ENCODE data around the gene RPA1.
"Not testable (repeated sequence)": the region's sequence is repeated elsewhere in the genome, so short reads cannot be mapped to it uniquely, and the experiment has no call there.

The RPA1 gene

DNA sequence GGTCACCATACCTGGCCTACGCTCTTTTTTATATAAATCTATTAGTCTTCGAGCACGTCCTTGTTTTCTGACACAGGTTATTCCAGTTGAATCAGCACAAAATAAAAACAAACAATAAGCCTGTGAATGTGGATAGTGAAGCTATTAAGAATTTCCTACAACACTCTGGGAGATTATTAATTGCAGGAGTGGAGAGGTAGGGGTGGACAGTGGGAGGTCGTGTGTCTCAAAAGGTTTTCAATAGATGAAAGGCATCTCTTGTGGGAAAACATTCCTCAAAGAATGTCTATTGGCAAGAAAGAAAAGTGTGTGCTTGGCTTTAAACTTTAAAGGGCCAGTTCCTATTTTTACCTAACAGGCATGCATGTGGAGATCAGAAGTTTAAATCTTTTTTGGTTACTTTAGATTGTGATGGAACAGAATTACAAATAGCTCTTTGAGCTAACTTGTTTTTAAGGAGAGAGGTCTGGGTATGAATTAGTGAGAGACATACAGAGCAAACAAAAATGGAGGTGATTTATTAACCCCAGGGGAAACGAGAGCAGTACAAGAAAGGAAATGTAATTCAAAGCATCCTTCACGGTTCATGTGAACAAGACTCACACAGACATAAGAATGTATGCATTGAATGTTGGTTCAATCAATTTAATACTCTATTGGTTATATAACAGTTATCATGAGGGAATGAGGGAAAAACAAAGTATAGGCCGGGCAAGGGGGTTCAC lies 9.1 kb upstream of the RPA1 start:
- DNase-seq (ENCODE audit: low spot score): no peak

DNA sequence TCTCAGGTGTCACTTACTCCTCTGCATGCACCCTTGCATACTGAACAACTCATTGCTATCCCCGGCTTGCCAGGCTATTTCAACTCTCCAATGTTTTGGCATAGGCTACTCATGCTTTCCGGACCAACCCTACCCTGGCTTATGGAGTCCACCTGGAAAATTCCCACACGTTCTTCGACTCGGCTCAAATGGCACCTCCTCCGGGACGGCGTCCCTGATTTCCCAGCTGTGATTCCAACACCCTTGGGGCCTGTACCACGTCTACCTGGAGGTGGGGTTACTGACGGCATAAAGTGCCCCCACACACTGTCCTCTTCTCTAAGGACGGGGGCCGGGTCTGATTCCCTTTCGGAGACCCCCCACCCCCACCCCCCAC lies 601 bp upstream of the RPA1 start:
- no peak for DNase-seq (ENCODE audit: low spot score)

DNA sequence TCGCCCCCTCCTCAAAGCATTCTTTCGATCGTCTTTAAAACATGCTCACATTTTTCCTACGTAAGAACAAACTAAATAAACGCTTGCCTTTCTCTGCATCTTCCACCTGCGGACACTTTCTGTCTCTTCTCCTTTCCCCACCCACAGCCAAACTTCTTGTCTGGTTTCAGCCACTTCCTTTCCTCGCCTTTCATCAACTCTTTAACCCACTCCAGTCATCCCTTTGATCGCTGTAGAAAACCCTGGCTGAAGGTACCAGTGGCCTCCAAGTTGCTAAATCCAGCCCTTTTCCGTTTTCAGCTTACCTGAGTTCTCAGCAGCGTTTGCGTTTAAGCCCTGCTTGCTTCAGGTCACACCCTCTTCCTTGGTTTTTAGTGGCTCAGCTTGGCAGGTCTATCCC lies 483 bp downstream of the RPA1 start:
- peak; percentile 32 for DNase-seq (ENCODE audit: low spot score)

DNA sequence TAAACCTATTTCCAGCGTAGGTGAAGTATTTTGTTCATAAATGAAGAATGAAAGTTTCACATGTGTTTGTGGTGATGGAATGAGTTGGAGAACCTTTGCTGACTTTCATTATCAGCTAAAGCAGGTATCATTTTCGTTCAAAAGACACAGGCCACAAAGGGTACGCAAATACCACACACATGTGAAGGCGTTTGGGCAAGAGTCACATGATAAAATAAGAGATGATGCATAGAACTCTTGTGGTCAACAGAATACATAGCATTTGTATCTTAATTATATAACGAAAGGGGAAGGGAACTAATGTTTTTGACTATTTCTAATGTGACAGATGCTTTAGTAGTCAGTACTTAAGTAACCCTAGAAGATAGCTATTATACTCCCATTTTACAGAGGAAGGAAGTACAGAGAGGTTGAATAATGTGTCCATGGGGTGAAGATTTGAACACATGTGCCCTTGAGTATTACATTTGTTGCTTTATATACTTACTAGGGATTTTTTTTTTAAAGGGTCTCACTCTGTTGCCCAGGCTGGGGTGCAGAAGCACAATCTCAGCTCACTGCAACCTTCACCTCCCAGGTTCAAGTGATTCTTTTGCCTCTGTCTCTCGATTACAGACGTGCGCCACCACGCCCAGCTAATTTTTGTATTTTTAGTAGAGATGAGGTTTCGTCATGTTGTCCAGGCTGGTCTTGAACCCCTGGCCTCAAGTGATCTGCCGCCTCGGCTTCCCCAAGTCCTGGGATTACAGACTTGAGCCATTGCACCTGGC lies 4.8 kb downstream of the RPA1 start:
- peak; percentile 72 for DNase-seq (ENCODE audit: low spot score)

DNA sequence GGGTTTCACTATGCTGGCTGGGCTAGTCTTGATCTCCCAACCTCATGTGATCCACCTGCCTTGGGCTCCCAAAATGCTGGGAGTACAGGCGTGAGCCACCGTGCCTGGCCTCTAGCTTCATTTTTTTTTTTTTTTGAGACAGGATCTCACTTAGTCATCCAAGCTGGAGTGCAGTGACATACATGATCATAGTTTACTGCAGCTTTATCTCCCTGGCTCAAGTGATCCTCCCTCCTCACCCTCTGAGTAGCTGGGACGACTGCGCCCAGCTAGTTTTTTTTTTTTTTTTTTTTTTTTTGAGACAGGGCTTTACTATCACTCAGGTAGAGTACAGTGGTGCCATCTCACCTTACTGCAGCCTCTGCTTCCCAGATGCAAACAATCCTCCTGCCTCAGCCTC lies 9.7 kb downstream of the RPA1 start:
- no peak for DNase-seq (ENCODE audit: low spot score)

DNA sequence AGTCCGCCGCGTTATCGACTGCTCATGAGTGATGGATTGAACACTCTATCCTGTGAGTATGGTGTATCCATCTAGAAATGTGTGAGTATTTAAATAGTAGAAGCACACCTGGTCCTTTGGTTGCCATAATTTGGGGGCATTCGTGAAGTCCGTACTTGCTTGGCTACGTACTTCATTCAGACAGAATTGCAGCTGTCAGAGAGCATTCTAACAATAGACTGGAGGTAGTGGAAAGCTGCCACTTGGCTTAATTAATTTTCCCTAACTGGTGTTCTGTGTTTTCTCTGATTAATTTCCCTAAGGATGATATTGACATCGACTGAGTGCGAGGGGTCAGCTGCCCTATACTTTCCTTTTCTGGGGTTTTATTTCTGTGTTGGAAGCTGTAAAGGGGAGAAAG lies 14.1 kb downstream of the RPA1 start:
- DNase-seq (ENCODE audit: low spot score): no peak

DNA sequence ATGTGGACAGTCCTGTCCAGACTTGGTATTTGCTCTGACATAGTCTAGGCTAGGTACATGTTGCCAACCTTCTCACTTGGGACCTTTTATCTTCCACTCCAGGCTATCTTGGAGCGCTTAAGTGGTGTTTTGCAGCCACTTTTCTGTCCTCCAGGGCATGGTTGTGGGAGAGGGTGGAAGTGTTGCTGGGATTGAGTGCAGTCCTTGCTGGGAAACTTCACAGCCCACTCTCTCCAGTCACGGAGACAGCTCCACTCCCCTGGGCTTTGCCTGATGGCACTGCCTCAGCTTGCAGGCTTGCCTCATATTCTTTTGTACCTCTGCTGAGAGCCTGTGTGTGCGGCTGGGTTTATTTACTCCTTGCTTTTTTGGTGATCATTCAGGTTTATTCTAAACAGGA lies 17.4 kb downstream of the RPA1 start:
- DNase-seq (ENCODE audit: low spot score): no peak

DNA sequence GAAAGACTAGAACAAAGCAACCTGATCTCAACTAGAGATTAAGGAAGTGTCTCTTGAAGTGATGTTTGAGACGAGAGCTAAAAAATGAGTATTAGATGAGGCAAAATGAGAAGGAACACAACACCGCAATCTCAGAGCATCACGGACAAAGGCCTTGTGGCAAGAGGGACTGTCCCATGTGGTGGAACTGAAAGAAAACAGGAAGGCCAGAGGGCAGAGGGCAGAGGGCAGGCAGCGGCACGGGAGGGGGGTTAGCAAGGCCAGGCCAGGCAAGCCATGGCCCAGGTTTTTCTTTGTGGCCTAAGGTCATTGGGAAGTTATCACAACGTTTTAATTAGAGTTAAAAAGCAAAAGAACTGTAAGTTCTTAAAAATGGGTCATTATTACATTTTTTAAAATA lies 22.5 kb downstream of the RPA1 start:
- DNase-seq (ENCODE audit: low spot score): no peak

DNA sequence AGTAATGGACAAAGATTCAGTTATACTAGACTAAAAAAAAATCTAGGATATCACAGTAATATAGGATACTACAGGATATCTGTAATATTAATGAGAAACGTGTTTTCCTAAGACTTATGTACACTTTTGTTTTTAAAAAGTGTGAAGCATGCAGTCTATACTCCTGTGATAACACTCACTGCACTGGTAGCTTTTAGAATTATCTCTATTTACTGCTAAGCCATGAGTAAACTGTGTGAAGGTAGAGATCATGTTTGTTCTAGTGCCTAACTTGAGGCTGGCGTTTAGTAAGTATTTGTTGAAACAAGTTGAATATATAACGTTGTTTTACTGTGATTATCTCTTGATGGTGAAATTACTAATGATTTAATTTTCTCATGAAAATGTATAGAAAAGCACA lies 23.9 kb downstream of the RPA1 start:
- no peak for DNase-seq (ENCODE audit: low spot score)

DNA sequence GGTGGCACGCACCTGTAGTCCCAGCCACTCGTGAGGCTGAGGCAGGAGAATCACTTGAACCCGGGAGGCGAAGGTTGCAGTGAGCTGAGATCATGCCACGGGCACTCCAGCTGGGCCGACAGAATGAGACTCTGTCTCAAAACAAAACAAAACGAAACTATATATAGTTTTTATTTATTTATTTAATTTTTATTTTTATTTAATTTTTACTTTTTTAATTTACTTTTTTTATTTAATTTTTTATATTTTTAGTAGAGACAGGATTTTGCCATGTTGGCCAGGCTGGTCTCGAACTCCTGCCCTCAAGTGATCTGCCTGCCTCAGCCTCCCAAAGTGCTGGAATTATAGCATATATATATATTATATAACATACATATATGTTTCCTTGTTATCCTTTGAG lies 26.7 kb downstream of the RPA1 start:
- DNase-seq (ENCODE audit: low spot score): not testable (repeated sequence)

DNA sequence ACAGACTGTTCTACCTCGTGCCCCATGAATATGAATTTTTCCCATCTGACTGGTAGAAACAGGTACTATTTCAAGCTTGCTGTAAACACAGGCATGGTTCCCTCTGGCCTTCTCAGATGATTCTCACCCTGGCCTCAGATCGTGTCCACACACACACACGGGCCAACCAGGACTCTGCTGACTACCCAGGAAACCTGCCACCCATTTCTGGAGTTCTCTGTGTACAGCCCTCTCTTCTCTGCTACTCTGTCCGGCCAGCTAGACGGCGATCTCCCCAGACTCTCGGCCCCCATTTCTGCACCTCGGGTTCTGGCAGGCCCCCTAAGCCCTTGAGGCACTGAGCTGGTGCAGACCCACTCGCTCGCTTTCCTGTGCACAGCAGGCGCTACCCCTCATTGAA lies 31.2 kb downstream of the RPA1 start:
- no peak for DNase-seq (ENCODE audit: low spot score)

DNA sequence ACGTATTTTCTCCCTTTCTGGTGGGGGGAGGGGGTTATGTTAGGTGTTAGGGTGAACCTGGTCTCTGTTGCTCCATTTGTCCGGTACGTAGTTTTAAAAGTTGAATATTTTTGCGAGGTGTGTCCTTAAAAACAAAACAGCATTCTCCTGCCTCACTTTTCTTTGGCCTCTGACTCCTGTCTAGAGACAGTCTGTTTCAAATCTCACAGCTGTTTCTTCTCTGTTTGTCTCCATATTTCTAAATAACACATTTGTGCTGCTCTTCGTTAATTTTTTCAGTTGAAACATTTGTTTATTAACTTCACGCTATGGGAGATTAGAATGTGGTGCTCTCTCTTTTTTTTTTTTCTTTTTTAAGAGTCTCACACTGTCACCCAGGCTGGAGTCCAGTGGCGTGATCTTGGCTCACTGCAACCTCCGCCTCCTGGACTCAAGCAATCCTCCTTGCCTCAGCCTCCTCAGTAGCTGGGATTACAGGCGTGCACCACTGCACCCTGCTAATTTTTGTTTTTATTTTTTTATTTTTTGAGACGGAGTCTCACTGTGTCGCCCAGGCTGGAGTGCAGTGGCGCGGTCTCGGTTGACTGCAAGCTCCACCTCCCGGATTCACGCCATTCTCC lies 31.7 kb downstream of the RPA1 start:
- no peak for DNase-seq (ENCODE audit: low spot score)

DNA sequence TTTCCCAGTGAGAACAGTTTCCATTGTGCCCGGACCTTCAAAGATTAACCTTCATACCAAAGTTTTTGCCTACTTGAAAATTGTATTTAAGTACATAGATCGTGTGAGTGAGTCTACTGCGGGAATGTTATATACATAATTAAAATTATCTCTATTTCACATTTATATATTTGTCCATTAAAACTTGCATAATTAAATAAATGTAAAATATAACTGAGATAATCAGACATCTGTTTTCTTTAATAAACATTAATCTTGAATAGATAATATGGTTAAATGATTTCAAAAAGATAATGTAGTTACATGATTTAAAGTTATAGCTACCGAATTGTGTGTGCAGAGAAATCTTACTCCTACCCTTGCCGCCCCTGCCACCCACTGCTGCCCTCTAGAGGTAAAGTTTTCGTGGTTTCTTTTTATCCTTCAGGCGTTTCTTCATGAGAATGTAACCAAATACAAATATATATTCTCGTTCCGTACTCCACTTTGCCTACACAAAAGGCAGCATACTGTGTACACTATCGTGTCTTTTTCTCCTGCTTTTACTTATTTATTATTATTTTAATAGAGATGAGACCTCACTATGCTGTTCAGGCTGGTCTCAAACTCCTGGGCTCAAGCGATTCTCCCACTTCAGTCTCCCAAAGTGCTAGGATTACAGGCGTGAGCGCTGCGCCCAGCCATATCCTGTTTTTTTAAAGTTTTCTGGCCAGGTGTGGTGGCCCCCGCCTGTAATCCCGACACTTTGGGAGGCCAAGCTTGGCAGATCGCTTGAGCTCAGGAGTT lies 35.6 kb downstream of the RPA1 start:
- DNase-seq (ENCODE audit: low spot score): peak; percentile 65

DNA sequence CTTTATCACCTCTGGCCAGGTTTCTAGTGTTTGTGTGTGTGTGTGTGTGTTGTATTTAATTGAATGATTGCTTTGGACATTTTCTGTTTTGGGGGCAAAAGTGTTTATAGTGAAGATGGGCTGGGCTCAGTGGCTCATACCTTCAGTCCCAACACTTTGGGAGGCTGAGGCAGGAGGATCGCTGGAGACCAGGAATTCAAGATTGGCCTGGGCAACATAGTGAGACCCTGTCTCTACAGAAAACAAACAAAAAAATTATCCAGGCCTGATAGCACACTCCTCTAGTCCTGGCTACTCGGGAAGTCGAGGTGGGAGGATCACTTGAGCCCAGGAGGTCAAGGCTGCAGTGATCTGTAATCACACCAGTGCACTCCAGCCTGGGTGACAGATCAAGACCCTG lies 37.5 kb downstream of the RPA1 start:
- no peak for DNase-seq (ENCODE audit: low spot score)

DNA sequence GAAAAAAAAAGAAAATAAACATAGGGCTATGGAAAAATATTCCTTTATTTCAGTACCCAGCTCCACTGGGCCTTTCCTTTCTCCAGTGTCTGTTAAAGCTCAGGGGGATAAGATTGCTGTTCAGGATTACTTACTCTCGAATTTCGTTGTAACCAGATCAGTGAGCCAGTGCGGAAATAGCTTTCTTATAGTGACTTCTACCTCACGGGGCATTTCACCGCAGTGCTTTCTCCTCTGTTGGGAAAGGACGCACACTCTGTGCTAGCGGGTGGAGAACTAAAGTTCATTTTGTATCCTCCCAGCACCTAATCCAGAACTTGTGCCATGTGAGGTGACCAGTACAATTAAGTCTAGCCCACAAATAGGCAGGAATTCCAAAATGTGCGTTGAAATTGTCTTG lies 38.3 kb downstream of the RPA1 start:
- DNase-seq (ENCODE audit: low spot score): no peak

DNA sequence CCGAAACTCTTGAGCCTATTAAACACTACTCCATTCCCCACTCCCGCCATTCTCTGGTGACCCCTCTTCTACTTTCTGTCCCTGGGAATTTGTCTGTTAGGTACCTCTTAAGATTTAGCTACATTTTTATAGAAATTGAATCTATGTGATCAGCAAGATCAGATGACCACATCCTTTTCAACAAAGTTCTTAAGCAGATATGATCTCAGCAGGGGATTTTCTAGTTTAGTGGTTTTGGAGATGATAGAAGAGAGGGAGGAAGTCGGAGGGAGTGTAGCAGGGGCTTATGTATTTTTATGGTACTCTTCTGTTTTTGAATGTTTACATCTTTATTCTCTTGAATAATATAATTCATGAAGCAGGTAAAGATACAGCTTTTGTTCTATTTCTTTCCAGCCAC lies 40.8 kb downstream of the RPA1 start:
- peak; percentile 67 for DNase-seq (ENCODE audit: low spot score)

DNA sequence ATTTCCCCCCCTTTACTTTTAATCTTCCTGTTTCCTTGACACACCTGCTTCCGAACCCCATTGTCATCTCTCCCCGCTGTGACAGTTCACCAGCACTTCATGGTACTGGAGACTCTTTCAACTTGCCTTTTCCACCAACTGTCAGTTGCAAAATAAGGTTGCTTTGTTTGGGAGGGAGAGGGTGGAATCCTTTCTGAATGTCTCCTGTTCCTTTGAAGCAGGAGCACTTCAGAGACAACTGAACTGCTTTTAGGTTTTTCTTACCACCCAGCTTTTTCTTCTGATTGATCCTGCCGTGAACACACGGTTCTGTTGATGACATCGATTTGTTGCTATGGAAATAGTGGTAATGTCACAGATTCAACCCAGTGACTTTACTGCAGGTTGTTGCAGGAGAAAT lies 42.0 kb downstream of the RPA1 start:
- DNase-seq (ENCODE audit: low spot score): no peak

DNA sequence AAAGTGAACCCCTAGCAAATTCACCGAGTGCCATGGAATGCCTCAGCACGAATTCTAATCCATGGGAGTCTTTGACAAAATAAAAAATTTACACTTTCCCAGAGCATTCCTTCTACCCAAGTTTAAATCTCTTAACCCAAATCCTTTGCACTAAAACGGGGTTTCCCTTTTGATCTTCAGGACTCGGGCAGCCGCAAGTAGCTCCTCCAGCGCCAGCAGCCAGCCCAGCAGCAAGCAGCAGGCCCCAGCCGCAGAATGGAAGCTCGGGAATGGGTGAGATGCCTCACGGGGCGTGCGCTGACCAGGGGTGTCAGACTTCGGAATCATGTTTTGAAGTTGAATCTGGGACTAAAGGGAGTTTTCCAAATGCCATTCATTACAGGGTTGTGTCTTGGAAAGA lies 42.4 kb downstream of the RPA1 start:
- DNase-seq (ENCODE audit: low spot score): no peak

DNA sequence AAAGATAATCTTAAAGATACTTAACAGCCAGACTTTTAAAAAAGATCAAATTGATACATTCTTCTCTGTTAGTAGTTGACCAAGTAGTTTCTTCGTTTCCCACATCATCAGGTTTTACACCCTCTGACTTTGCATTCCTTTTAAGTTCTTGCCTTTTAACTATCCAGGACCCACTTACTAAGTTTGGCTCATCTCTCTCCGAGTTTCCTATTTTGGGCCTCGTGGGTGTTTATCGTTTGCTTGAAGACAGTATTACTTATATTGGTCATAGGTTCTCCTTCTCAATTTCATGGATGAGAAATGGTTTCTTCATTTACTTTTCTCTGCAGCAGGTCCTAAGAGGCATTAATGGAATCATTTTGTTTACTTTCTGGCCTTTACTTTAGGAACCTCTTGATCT lies 43.2 kb downstream of the RPA1 start:
- no peak for DNase-seq (ENCODE audit: low spot score)

DNA sequence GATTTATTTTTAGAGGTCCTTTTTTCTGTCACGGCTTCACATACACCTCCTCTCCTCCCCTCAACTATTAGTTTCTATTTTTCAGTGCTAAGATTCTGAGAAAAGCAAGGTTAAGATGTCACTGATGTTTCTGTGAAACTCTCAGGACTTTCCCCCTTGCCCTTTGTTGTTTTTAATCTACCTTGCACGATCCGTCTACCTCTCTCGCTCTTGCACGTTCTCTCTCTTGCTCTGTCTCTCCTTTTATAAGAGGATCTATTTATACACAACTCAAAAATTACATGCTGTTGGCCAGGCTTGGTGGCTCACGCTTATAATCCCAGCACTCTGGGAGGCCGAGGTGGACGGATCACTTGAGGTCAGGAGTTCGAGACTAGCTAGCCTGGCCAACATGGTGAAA lies 43.6 kb downstream of the RPA1 start:
- DNase-seq (ENCODE audit: low spot score): peak; percentile 37

DNA sequence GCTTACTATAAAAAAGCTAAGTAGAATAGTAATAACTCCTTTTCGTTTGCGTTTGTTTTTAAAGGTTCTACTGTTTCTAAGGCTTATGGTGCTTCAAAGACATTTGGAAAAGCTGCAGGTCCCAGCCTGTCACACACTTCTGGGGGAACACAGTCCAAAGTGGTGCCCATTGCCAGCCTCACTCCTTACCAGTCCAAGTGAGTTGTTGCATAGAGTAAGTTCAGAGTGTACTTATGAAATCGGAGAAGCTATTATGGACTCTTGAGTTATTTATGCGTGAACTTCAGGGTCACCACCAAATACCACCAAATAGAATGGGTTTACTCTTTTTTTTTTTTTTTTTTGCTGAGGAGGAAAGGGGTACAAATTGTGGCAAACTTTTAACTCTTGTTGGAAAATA lies 45.8 kb downstream of the RPA1 start:
- DNase-seq (ENCODE audit: low spot score): no peak

DNA sequence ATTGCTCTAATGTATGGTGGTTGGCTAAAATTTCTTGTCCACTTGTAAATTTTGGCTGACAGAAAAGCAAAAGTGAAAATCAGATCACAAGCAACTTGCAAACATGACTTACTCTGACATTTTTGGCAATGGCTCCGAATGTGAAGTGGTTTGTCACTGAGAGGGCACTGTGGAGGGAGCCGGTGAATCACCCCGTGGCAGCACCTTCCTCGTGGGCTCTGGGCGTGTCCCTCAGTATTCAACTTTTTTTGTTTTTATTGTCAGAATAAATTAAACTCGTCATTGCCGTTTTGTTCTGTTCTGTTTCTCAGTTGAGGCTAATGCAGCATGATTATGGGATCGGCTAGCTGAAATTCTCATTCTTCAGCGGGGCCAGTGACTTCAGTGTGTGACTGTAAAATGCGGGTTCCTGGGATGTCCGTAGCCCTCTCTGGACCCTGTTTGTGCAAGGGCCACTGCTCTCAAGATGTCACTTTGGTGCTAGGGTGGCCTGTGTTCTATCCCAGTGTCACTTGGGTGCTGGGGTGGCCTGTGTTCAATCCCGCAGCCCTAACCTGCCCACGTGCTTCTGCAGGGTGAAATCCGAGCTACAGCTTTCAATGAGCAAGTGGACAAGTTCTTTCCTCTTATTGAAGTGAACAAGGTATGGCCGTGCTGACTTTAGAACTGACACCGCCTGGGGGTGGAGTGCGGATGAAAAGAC lies 48.8 kb downstream of the RPA1 start:
- DNase-seq (ENCODE audit: low spot score): no peak

Data from activated CD4-positive, alpha-beta T cell treated with anti-CD3 and anti-CD28 coated beads, Interleukin-2, Interleukin-4, amounts not matched to agents 100 ng/mL and 50 ng/mL, durations not matched to agents 16 hours and 8 hours (primary cell).